Keratinocyte (primary cell): ENCODE results near the gene CA14. TPM values are rescaled to one million over a fixed set of nuclear protein-coding genes. Genes with fewer than 3 reads are reported as not detected.

ENCODE experiments used
- DNase-seq: peaks from one replicate; pipeline ENCODE4 v3.0.0-alpha.2; 2011; ENCODE audit warnings: low read depth, missing footprints, low spot score
- FAIRE-seq: peaks from 2 replicates; lab custom pipeline; 2011; peaks lifted over from hg19 to GRCh38; lab: Jason Lieb, UNC
- H2AFZ ChIP-seq: 2 replicates; pipeline ENCODE4 v1.6.0; 2012; ENCODE audit warnings: low read length, control low read depth, inconsistent platforms; ENCODE audit not compliant: control insufficient read depth
- H3K27ac ChIP-seq: 2 replicates; pipeline ENCODE4 v1.5.1; 2011; ENCODE audit warnings: low read length; ENCODE audit not compliant: control insufficient read depth, insufficient read depth
- H3K27me3 ChIP-seq: 3 replicates; pipeline ENCODE4 v1.6.0; 2011; ENCODE audit warnings: low read length; ENCODE audit not compliant: control insufficient read depth, insufficient read depth; ENCODE audit errors: extremely low read depth
- H3K36me3 ChIP-seq, 2 experiments: 2 replicates in 1 of 2; 3 replicates in 1 of 2; pipeline ENCODE4 v1.5.1; 2011; ENCODE audit warnings: low read length in 2 of 2, mild to moderate bottlenecking in 1 of 2; ENCODE audit not compliant: control insufficient read depth in 2 of 2, insufficient read depth in 2 of 2; ENCODE audit errors: extremely low read depth in 1 of 2
- H3K4me1 ChIP-seq: 3 replicates; pipeline ENCODE4 v1.5.1; 2011; ENCODE audit warnings: low read length; ENCODE audit not compliant: control insufficient read depth, insufficient read depth; ENCODE audit errors: extremely low read depth
- H3K4me2 ChIP-seq: 3 replicates; pipeline ENCODE4 v1.6.0; 2011; ENCODE audit warnings: low read depth, low read length; ENCODE audit not compliant: control insufficient read depth, insufficient read depth; ENCODE audit errors: extremely low read depth
- H3K4me3 ChIP-seq, 3 experiments: fragments of 200-600 bp in 1 of 3; sonication (generic) in 1 of 3; 2 replicates in 2 of 3; 3 replicates in 1 of 3; pipeline ENCODE4 v1.5.1; 2011 to 2016; ENCODE audit warnings: low read length in 3 of 3, mild to moderate bottlenecking in 3 of 3, control low read depth in 2 of 3, inconsistent platforms in 1 of 3, low read depth in 1 of 3, mixed read lengths in 1 of 3, mixed run types in 1 of 3, moderate library complexity in 1 of 3; ENCODE audit not compliant: control insufficient read depth in 2 of 3, insufficient read depth in 2 of 3; ENCODE audit errors: extremely low read depth in 1 of 3
- H3K79me2 ChIP-seq: 2 replicates; pipeline ENCODE4 v1.6.0; 2012; ENCODE audit warnings: low read length; ENCODE audit not compliant: control insufficient read depth, insufficient read depth
- H3K9ac ChIP-seq: 3 replicates; pipeline ENCODE4 v1.6.0; 2011; ENCODE audit warnings: low read length; ENCODE audit not compliant: control insufficient read depth, insufficient read depth; ENCODE audit errors: extremely low read depth
- H3K9me1 ChIP-seq: 3 replicates; pipeline ENCODE4 v1.6.0; 2011; ENCODE audit warnings: low read length; ENCODE audit not compliant: control insufficient read depth, insufficient read depth; ENCODE audit errors: extremely low read depth
- H3K9me3 ChIP-seq: 2 replicates; pipeline ENCODE4 v1.5.1; 2012; ENCODE audit warnings: low read depth, low read length; ENCODE audit not compliant: control insufficient read depth
- H4K20me1 ChIP-seq: 3 replicates; pipeline ENCODE4 v1.6.0; 2011; ENCODE audit warnings: low read length; ENCODE audit not compliant: control insufficient read depth, insufficient read depth; ENCODE audit errors: extremely low read depth
- CTCF ChIP-seq, 3 experiments: IDR thresholded peaks in 1 of 3; conservative IDR thresholded peaks in 1 of 3; optimal IDR thresholded peaks in 1 of 3; 2 replicates in 2 of 3; 3 replicates in 1 of 3; pipeline versions ENCODE3 to v1.5.1; 2011; ENCODE audit warnings: low read length in 3 of 3, mild to moderate bottlenecking in 3 of 3, moderate library complexity in 2 of 3, control low read depth in 1 of 3, inconsistent platforms in 1 of 3; ENCODE audit not compliant: insufficient read depth in 2 of 3; ENCODE audit errors: extremely low read depth in 1 of 3
- EZH2 ChIP-seq: IDR thresholded peaks from one replicate; pipeline ENCODE4 v1.6.1; 2012; ENCODE audit warnings: inconsistent platforms, mild to moderate bottlenecking, low read length, moderate library complexity
- dilution Hi-C: fragments of 300-500 bp; cut with MboI; formaldehyde crosslinking; loops from one replicate; pipeline ENCODE4 v1.7.0; 2020; ENCODE audit warnings: low sequenced_read_pairs; ENCODE audit not compliant: extremely low pct_ligation_motif_present
- polyA plus RNA-seq, 5 experiments: library from polyadenylated mRNA; depleted of rRNA in 3 of 5; stranded (reverse) in 3 of 5; stranded (forward) in 1 of 5; unstranded in 1 of 5; fragments of >200 nt; gene quantifications; 1 replicate in 1 of 5; 2 replicates in 3 of 5; 3 replicates in 1 of 5; pipeline versions ENCODE4 v1.2.1 to v1.2.3, GENCODE V29; 2011 to 2012; ENCODE audit warnings: missing spikeins in 2 of 5, low read depth in 1 of 5, low replicate concordance in 1 of 5

CA14 gene
- polyA plus RNA-seq, 1 donor (not counting 4 experiments of a cell fraction or from before 2014, with no cell fraction given): 0.24 TPM

- dilution Hi-C loops: no loop called here
- Histone ChIP-seq H3K27ac (no peak overlapping the region), H3K79me2 (no peaks in the 10 kb centered on the region), H2AFZ (no peak overlapping the region), H3K9me1 (no peaks in the 10 kb centered on the region), H3K4me1 (no peaks in the 10 kb centered on the region), H3K4me3 (no peak overlapping the region), H3K27me3 (no peaks in the 10 kb centered on the region), H3K9ac (no peak overlapping the region), H4K20me1 (no peaks in the 10 kb centered on the region), H3K4me2 (no peak overlapping the region), H3K36me3 (no peaks in the 10 kb centered on the region), H3K9me3 (no peaks in the 10 kb centered on the region)
- no peak for FAIRE-seq
- TF ChIP-seq CTCF (optimal IDR thresholded peaks at IDR 0.05 in 1 of 3, IDR thresholded peaks at IDR 0.05 in 1 of 3, conservative IDR thresholded peaks at IDR 0.05 in 1 of 3; ENCODE audit: extremely low read depth in 1 of 3, insufficient read depth in 2 of 3, low read length in 3 of 3) (no peak), EZH2 (no peak)
- no peak for DNase-seq
These were observed 7.6 kb upstream of the CA14 start for GRCh38 chr1:150249936-150250335.

- Histone ChIP-seq H3K4me1 (peaks cover 29% of the 10 kb centered on the region), H3K9ac (no peak overlapping the region), H3K4me3 (no peak overlapping the region), H4K20me1 (no peaks in the 10 kb centered on the region), H3K27ac (no peak overlapping the region), H2AFZ (peak overlapping the region; percentile 72), H3K36me3 (no peaks in the 10 kb centered on the region), H3K4me2 (peak overlapping the region; percentile 98), H3K79me2 (no peaks in the 10 kb centered on the region), H3K9me3 (no peaks in the 10 kb centered on the region), H3K27me3 (no peaks in the 10 kb centered on the region), H3K9me1 (peaks cover 2% of the 10 kb centered on the region)
- FAIRE-seq (no peak), DNase-seq (no peak)
- dilution Hi-C loops: no loop called here
- no peak for TF ChIP-seq EZH2
These were observed 1.4 kb upstream of the CA14 start for GRCh38 chr1:150256198-150256553.
